Fibroblast of villous mesenchyme (primary cell): ENCODE results near the gene KLK1. TPM values are rescaled to one million over a fixed set of nuclear protein-coding genes. Genes with fewer than 3 reads are reported as not detected.
A peak's percentile ranks its signal among the peaks of the same experiment; 100 is the strongest.
"Not testable (repeated sequence)": the region's sequence is repeated elsewhere in the genome, so short reads cannot be mapped to it uniquely, and the experiment has no call there.

Source experiments
- DNase-seq: peaks from one replicate; pipeline ENCODE4 v3.0.0-alpha.2; 2010; ENCODE audit warnings: low read depth
- H3K4me3 ChIP-seq: 2 replicates; pipeline ENCODE4 v1.5.1; 2011; ENCODE audit warnings: low read depth, mild to moderate bottlenecking, low read length
- total RNA-seq: library from RNA; depleted of rRNA; stranded (reverse); fragments of >200 nt; gene quantifications from 2 replicates; pipeline ENCODE4 v1.2.3, GENCODE V29; 2012
- TF ChIP-seq, protein P1 (sequence below): IDR thresholded peaks from 2 replicates; pipeline ENCODE4 v1.5.1; 2012; ENCODE audit warnings: low read depth, mild to moderate bottlenecking, low read length; ENCODE audit not compliant: insufficient read depth

KLK1 gene
- total RNA-seq, 1 donor: not detected

GRCh38 chr19:50818859-50819472, 4.6 kb downstream of the KLK1 start:
- DNase-seq: no peak
- no peak overlapping the region for H3K4me3 ChIP-seq

GRCh38 chr19:50817941-50818858, 5.4 kb downstream of the KLK1 start:
- TF ChIP-seq, protein P1, sequence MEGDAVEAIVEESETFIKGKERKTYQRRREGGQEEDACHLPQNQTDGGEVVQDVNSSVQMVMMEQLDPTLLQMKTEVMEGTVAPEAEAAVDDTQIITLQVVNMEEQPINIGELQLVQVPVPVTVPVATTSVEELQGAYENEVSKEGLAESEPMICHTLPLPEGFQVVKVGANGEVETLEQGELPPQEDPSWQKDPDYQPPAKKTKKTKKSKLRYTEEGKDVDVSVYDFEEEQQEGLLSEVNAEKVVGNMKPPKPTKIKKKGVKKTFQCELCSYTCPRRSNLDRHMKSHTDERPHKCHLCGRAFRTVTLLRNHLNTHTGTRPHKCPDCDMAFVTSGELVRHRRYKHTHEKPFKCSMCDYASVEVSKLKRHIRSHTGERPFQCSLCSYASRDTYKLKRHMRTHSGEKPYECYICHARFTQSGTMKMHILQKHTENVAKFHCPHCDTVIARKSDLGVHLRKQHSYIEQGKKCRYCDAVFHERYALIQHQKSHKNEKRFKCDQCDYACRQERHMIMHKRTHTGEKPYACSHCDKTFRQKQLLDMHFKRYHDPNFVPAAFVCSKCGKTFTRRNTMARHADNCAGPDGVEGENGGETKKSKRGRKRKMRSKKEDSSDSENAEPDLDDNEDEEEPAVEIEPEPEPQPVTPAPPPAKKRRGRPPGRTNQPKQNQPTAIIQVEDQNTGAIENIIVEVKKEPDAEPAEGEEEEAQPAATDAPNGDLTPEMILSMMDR: no peak
- peak overlapping the region; percentile 58 for H3K4me3 ChIP-seq
- DNase-seq: peak; percentile 12

More at GRCh38 chr19:50818859-50819472, 4.6 kb downstream of the KLK1 start:
- TF ChIP-seq, protein P1: no peak

DNA sequence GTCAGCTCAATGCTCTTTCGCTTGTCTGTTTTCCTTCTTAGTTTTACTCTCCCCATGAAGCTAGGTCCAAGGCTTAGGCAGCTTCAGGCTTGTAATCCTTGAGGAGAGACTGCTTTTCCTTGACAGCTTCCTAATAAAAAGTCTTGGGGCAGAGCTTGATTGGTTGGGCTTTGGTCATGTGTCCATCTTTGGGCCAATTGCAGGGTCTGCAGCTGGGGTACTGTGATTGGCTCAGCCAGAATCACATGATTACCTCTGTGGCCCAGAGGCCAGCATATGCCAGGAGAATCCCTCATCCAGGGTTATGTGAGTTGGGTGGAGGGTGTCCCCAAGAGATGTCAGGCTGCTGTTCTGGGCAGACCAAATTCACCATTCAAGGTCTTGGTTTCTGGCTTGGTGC, 8.1 kb downstream of the KLK1 start:
- no peak for DNase-seq
- H3K4me3 ChIP-seq: no peak overlapping the region
- TF ChIP-seq, protein P1: no peak

DNA sequence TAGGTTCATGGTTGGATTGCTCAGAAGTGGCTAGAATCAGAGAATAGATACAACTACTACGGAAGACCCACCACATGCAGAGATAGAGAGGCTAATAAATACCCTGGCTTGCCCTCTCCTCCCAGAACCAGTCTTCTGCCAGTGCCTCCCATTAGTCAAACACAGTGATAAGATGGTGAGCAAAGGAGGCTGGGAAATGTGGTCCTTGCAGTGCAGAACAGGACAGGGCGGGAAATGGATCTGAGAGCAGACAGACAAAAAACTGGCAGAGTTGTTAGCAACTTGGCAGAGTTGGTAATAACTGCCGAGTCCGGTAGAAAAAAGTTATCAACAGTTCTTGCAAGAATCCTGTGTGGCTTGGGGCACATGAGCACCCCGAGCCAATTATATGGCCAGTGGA, 8.7 kb downstream of the KLK1 start:
- TF ChIP-seq, protein P1: no peak
- DNase-seq: no peak
- H3K4me3 ChIP-seq: no peak overlapping the region

- no peak for DNase-seq
- no peak overlapping the region for H3K4me3 ChIP-seq
- TF ChIP-seq, protein P1: no peak
Observed at GRCh38 chr19:50812474-50812873, 11.1 kb downstream of the KLK1 start.

DNA sequence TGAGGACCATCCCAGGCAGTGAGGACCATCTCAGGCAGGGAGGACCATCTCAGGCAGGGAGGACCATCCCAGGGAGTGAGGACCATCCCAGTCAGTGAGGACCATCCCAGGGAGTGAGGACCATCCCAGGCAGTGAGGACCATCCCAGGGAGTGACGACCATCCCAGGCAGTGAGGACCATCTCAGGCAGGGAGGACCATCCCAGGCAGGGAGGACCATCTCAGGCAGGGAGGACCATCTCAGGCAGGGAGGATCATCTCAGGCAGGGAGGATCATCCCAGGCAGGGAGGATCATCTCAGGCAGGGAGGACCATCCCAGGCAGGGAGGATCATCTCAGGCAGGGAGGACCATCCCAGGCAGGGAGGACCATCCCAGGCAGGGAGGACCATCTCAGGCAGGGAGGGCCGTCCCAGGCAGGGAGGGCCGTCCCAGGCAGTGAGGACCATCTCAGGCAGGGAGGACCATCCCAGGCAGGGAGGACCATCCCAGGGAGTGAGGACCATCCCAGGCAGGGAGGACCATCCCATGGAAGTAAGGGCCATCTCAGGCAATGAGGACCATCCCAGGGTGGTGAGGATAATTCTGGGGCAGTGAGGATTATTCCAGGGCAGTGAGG, 11.9 kb downstream of the KLK1 start:
- not testable (repeated sequence) for DNase-seq, H3K4me3 ChIP-seq

- no peak overlapping the region for H3K4me3 ChIP-seq
- TF ChIP-seq, protein P1: no peak
- DNase-seq: no peak
Observed at GRCh38 chr19:50808856-50809255, 14.7 kb downstream of the KLK1 start.
